ENCODE data around the gene FRYL.

The FRYL gene

GRCh38 chr4:48796191-48796926 lies 16.3 kb upstream of the FRYL start:
- H3K36me3 Mint-ChIP-seq (ENCODE audit: low read depth): no peaks in the 10 kb centered on the region
- no peak overlapping the region for H3K27ac Mint-ChIP-seq
- H3K9me3 Mint-ChIP-seq: no peaks in the 10 kb centered on the region
- no peaks in the 10 kb centered on the region for H3K27me3 Mint-ChIP-seq
- peaks cover 16% of the 10 kb centered on the region for H3K4me1 Mint-ChIP-seq (ENCODE audit: low read depth)
- H3K4me3 Mint-ChIP-seq: no peak overlapping the region
- no peak for DNase-seq

GRCh38 chr4:48795108-48795507 lies 15.0 kb upstream of the FRYL start:
- no peak for DNase-seq
- H3K4me1 Mint-ChIP-seq (ENCODE audit: low read depth): peaks cover 16% of the 10 kb centered on the region
- H3K9me3 Mint-ChIP-seq: no peaks in the 10 kb centered on the region
- H3K27me3 Mint-ChIP-seq: no peaks in the 10 kb centered on the region
- H3K36me3 Mint-ChIP-seq (ENCODE audit: low read depth): no peaks in the 10 kb centered on the region
- no peak overlapping the region for H3K4me3 Mint-ChIP-seq
- no peak overlapping the region for H3K27ac Mint-ChIP-seq

GRCh38 chr4:48792348-48793006 lies 12.4 kb upstream of the FRYL start:
- H3K27me3 Mint-ChIP-seq: no peaks in the 10 kb centered on the region
- H3K4me3 Mint-ChIP-seq: peak overlapping the region; percentile 24
- no peaks in the 10 kb centered on the region for H3K36me3 Mint-ChIP-seq (ENCODE audit: low read depth)
- DNase-seq: no peak
- H3K9me3 Mint-ChIP-seq: no peaks in the 10 kb centered on the region
- H3K27ac Mint-ChIP-seq: peak overlapping the region; percentile 75
- peaks cover 16% of the 10 kb centered on the region for H3K4me1 Mint-ChIP-seq (ENCODE audit: low read depth)

- H3K4me3 Mint-ChIP-seq: no peak overlapping the region
- H3K36me3 Mint-ChIP-seq (ENCODE audit: low read depth): no peaks in the 10 kb centered on the region
- no peaks in the 10 kb centered on the region for H3K27me3 Mint-ChIP-seq
- peaks cover 16% of the 10 kb centered on the region for H3K4me1 Mint-ChIP-seq (ENCODE audit: low read depth)
- H3K27ac Mint-ChIP-seq: no peak overlapping the region
- no peak for DNase-seq
- H3K9me3 Mint-ChIP-seq: no peaks in the 10 kb centered on the region
These were observed 11.2 kb upstream of the FRYL start for GRCh38 chr4:48791313-48791712.

- no peak overlapping the region for H3K27ac Mint-ChIP-seq
These were observed 10.5 kb upstream of the FRYL start for GRCh38 chr4:48790561-48790960.

GRCh38 chr4:48787056-48787455 lies 7.0 kb upstream of the FRYL start:
- Mint-ChIP-seq H3K27me3 (no peaks in the 10 kb centered on the region), H3K4me1 (ENCODE audit: low read depth) (peaks cover 3% of the 10 kb centered on the region)

More at GRCh38 chr4:48790561-48790960, 10.5 kb upstream of the FRYL start:
- Mint-ChIP-seq H3K36me3 (ENCODE audit: low read depth) (no peaks in the 10 kb centered on the region), H3K9me3 (no peaks in the 10 kb centered on the region), H3K4me1 (ENCODE audit: low read depth) (peaks cover 16% of the 10 kb centered on the region), H3K4me3 (no peak overlapping the region), H3K27me3 (no peaks in the 10 kb centered on the region)
- no peak for DNase-seq

GRCh38 chr4:48786549-48786948 lies 6.5 kb upstream of the FRYL start:
- H3K27ac Mint-ChIP-seq: no peak overlapping the region
- DNase-seq: no peak
- H3K4me3 Mint-ChIP-seq: no peak overlapping the region
- H3K36me3 Mint-ChIP-seq (ENCODE audit: low read depth): no peaks in the 10 kb centered on the region
- H3K9me3 Mint-ChIP-seq: no peaks in the 10 kb centered on the region
- H3K4me1 Mint-ChIP-seq (ENCODE audit: low read depth): peaks cover under 1% of the 10 kb centered on the region
- H3K27me3 Mint-ChIP-seq: no peaks in the 10 kb centered on the region

More at GRCh38 chr4:48787056-48787455, 7.0 kb upstream of the FRYL start:
- DNase-seq: no peak
- Mint-ChIP-seq H3K4me3 (no peak overlapping the region), H3K27ac (no peak overlapping the region), H3K9me3 (no peaks in the 10 kb centered on the region), H3K36me3 (ENCODE audit: low read depth) (no peaks in the 10 kb centered on the region)

GRCh38 chr4:48785302-48785701 lies 5.2 kb upstream of the FRYL start:
- no peak overlapping the region for H3K4me3 Mint-ChIP-seq
- no peaks in the 10 kb centered on the region for H3K27me3 Mint-ChIP-seq
- H3K9me3 Mint-ChIP-seq: no peaks in the 10 kb centered on the region
- peaks cover 2% of the 10 kb centered on the region for H3K36me3 Mint-ChIP-seq (ENCODE audit: low read depth)
- DNase-seq: no peak
- H3K27ac Mint-ChIP-seq: no peak overlapping the region
- peaks cover 10% of the 10 kb centered on the region for H3K4me1 Mint-ChIP-seq (ENCODE audit: low read depth)

- H3K36me3 Mint-ChIP-seq (ENCODE audit: low read depth): peaks cover 12% of the 10 kb centered on the region
These were observed 1.9 kb upstream of the FRYL start for GRCh38 chr4:48781968-48782367.

GRCh38 chr4:48780865-48781214 lies 761 bp upstream of the FRYL start:
- Mint-ChIP-seq H3K27ac (peak overlapping the region; percentile 98), H3K36me3 (ENCODE audit: low read depth) (peaks cover 12% of the 10 kb centered on the region), H3K27me3 (no peaks in the 10 kb centered on the region), H3K4me1 (ENCODE audit: low read depth) (peaks cover 39% of the 10 kb centered on the region), H3K4me3 (peak overlapping the region; percentile 96), H3K9me3 (no peaks in the 10 kb centered on the region)
- DNase-seq: no peak

More at GRCh38 chr4:48781968-48782367, 1.9 kb upstream of the FRYL start:
- no peaks in the 10 kb centered on the region for H3K9me3 Mint-ChIP-seq
- peak overlapping the region; percentile 22 for H3K27ac Mint-ChIP-seq
- H3K4me3 Mint-ChIP-seq: no peak overlapping the region
- H3K4me1 Mint-ChIP-seq (ENCODE audit: low read depth): peaks cover 29% of the 10 kb centered on the region
- no peak for DNase-seq
- H3K27me3 Mint-ChIP-seq: no peaks in the 10 kb centered on the region

- Mint-ChIP-seq H3K4me1 (ENCODE audit: low read depth) (peaks cover 49% of the 10 kb centered on the region), H3K9me3 (no peaks in the 10 kb centered on the region), H3K4me3 (peak overlapping the region; percentile 96), H3K36me3 (ENCODE audit: low read depth) (peaks cover 17% of the 10 kb centered on the region), H3K27ac (peak overlapping the region; percentile 98), H3K27me3 (no peaks in the 10 kb centered on the region)
- peak; percentile 78 for DNase-seq
These were observed 733 bp downstream of the FRYL start for GRCh38 chr4:48779095-48779997.

GRCh38 chr4:48778431-48779094 lies 1.5 kb downstream of the FRYL start:
- peak overlapping the region; percentile 94 for H3K27ac Mint-ChIP-seq
- DNase-seq: no peak
- peak overlapping the region; percentile 96 for H3K4me3 Mint-ChIP-seq
- H3K27me3 Mint-ChIP-seq: no peaks in the 10 kb centered on the region
- H3K9me3 Mint-ChIP-seq: no peaks in the 10 kb centered on the region
- H3K36me3 Mint-ChIP-seq (ENCODE audit: low read depth): peaks cover 17% of the 10 kb centered on the region
- peaks cover 55% of the 10 kb centered on the region for H3K4me1 Mint-ChIP-seq (ENCODE audit: low read depth)

GRCh38 chr4:48777739-48778138 lies 2.3 kb downstream of the FRYL start:
- Mint-ChIP-seq H3K27ac (peak overlapping the region; percentile 94), H3K4me1 (ENCODE audit: low read depth) (peaks cover 63% of the 10 kb centered on the region), H3K36me3 (ENCODE audit: low read depth) (peaks cover 23% of the 10 kb centered on the region), H3K4me3 (peak overlapping the region; percentile 96), H3K9me3 (no peaks in the 10 kb centered on the region), H3K27me3 (no peaks in the 10 kb centered on the region)
- DNase-seq: no peak
